ENCODE measurements around the gene IQGAP2. TPM values are rescaled to one million over a fixed set of nuclear protein-coding genes. Genes with fewer than 3 reads are reported as not detected.

The IQGAP2 gene
- total RNA-seq, 1 experiment from 2014 or later = not detected

- BruUV-seq (replicated peaks) = no TSS peak
- ATAC-seq = no peak
- peaks cover 34% of the 10 kb centered on the region for H3K27me3 ChIP-seq (ENCODE audit: low read length)
- no peak for TF ChIP-seq EZH2phosphoT487 (IDR thresholded peaks at IDR 0.05; ENCODE audit: borderline replicate concordance, low read length)
- no peak for TF ChIP-seq EZH2 (IDR thresholded peaks at IDR 0.05; ENCODE audit: low read length, unreplicated experiment)
- no peak for TF ChIP-seq CTCF (conservative IDR thresholded peaks at IDR 0.05; ENCODE audit: low read depth, low read length)
- DNase-seq = no peak
- no peaks in the 10 kb centered on the region for H3F3A ChIP-seq (ENCODE audit: low read length, unreplicated experiment)
- no peaks in the 10 kb centered on the region for H3K79me2 ChIP-seq (ENCODE audit: low read length)
- no peak overlapping the region for H3K27ac ChIP-seq (ENCODE audit: low read length)
- intact Hi-C loops (cut with micrococcal nuclease) = no loop called here
- no peak overlapping the region for H3K4me3 ChIP-seq (ENCODE audit: low read length)
- H3K36me3 ChIP-seq (ENCODE audit: low read depth, low read length) = no peaks in the 10 kb centered on the region
- POLR2A ChIA-PET (ENCODE audit: unreplicated experiment) = interaction anchor here (0.6 kb wide), 1 partner anchor 9 kb away, joined by 3 read pairs; no protein-coding TSS in a partner anchor
- no peak overlapping the region for H3K9ac ChIP-seq (ENCODE audit: low read length)
- H3K4me1 ChIP-seq (ENCODE audit: insufficient read depth, low read length) = no peaks in the 10 kb centered on the region
- H4K20me1 ChIP-seq (ENCODE audit: low read length) = no peaks in the 10 kb centered on the region
- no peak overlapping the region for H2AFZ ChIP-seq (ENCODE audit: low read length)
- CTCF ChIA-PET = no interaction called here
- H3K9me3 ChIP-seq (ENCODE audit: low read length) = no peaks in the 10 kb centered on the region
- no peaks in the 10 kb centered on the region for H3K9me2 ChIP-seq (replicated peaks; ENCODE audit: low read length)
- H3K4me2 ChIP-seq (ENCODE audit: low read length) = no peak overlapping the region
Measured at GRCh38 chr5:76525956-76526355, 122.9 kb downstream of the IQGAP2 start.

- no peaks in the 10 kb centered on the region for H3K9me3 ChIP-seq (ENCODE audit: low read length)
- peaks cover 34% of the 10 kb centered on the region for H3K27me3 ChIP-seq (ENCODE audit: low read length)
- H3K4me1 ChIP-seq (ENCODE audit: insufficient read depth, low read length) = no peaks in the 10 kb centered on the region
- TF ChIP-seq EZH2 (IDR thresholded peaks at IDR 0.05; ENCODE audit: low read length, unreplicated experiment) (no peak), EZH2phosphoT487 (IDR thresholded peaks at IDR 0.05; ENCODE audit: borderline replicate concordance, low read length) (no peak), CTCF (conservative IDR thresholded peaks at IDR 0.05; ENCODE audit: low read depth, low read length) (no peak)
- no peak overlapping the region for H2AFZ ChIP-seq (ENCODE audit: low read length)
- H3K36me3 ChIP-seq (ENCODE audit: low read depth, low read length) = no peaks in the 10 kb centered on the region
- H3K27ac ChIP-seq (ENCODE audit: low read length) = no peak overlapping the region
- ChIA-PET CTCF (no interaction called here), POLR2A (ENCODE audit: unreplicated experiment) (no interaction called here)
- intact Hi-C loops (cut with micrococcal nuclease) = no loop called here
- H3K9me2 ChIP-seq (replicated peaks; ENCODE audit: low read length) = no peaks in the 10 kb centered on the region
- ATAC-seq = no peak
- H3K4me3 ChIP-seq (ENCODE audit: low read length) = no peak overlapping the region
- no peak overlapping the region for H3K9ac ChIP-seq (ENCODE audit: low read length)
- no peaks in the 10 kb centered on the region for H3F3A ChIP-seq (ENCODE audit: low read length, unreplicated experiment)
- H4K20me1 ChIP-seq (ENCODE audit: low read length) = no peaks in the 10 kb centered on the region
- no peak for DNase-seq
- H3K4me2 ChIP-seq (ENCODE audit: low read length) = no peak overlapping the region
- no TSS peak for BruUV-seq (replicated peaks)
- no peaks in the 10 kb centered on the region for H3K79me2 ChIP-seq (ENCODE audit: low read length)
Measured at GRCh38 chr5:76526950-76527583, 124.0 kb downstream of the IQGAP2 start.

- Histone ChIP-seq H3K9ac (ENCODE audit: low read length) (no peak overlapping the region), H3K27me3 (ENCODE audit: low read length) (peaks cover 30% of the 10 kb centered on the region), H3K27ac (ENCODE audit: low read length) (no peak overlapping the region), H3F3A (ENCODE audit: low read length, unreplicated experiment) (no peaks in the 10 kb centered on the region), H3K4me3 (ENCODE audit: low read length) (no peak overlapping the region), H4K20me1 (ENCODE audit: low read length) (no peaks in the 10 kb centered on the region), H2AFZ (ENCODE audit: low read length) (no peak overlapping the region), H3K4me1 (ENCODE audit: insufficient read depth, low read length) (no peaks in the 10 kb centered on the region), H3K9me2 (replicated peaks; ENCODE audit: low read length) (no peaks in the 10 kb centered on the region), H3K4me2 (ENCODE audit: low read length) (no peak overlapping the region), H3K9me3 (ENCODE audit: low read length) (no peaks in the 10 kb centered on the region), H3K36me3 (ENCODE audit: low read depth, low read length) (no peaks in the 10 kb centered on the region), H3K79me2 (ENCODE audit: low read length) (no peaks in the 10 kb centered on the region)
- ChIA-PET CTCF (no interaction called here), POLR2A (ENCODE audit: unreplicated experiment) (no interaction called here)
- DNase-seq = no peak
- BruUV-seq (replicated peaks) = no TSS peak
- no peak for TF ChIP-seq EZH2phosphoT487 (IDR thresholded peaks at IDR 0.05; ENCODE audit: borderline replicate concordance, low read length)
- no peak for TF ChIP-seq EZH2 (IDR thresholded peaks at IDR 0.05; ENCODE audit: low read length, unreplicated experiment)
- TF ChIP-seq CTCF (conservative IDR thresholded peaks at IDR 0.05; ENCODE audit: low read depth, low read length) = no peak
- intact Hi-C loops (cut with micrococcal nuclease) = no loop called here
- no peak for ATAC-seq
Measured at GRCh38 chr5:76527685-76528161, 124.6 kb downstream of the IQGAP2 start.

All from PC-3 (cell line).